NCI-H187 treated with DMSO at 0.1 percent for 48 hours (cell line): ENCODE results near the gene GPR176.
"Not testable (repeated sequence)": the region's sequence is repeated elsewhere in the genome, so short reads cannot be mapped to it uniquely, and the experiment has no call there.

ENCODE experiments used
- DNase-seq: peaks from one replicate; lab custom pipeline; 2025; lab: John Stamatoyannopoulos, UW

The GPR176 gene

GRCh38 chr15:39935241-39935640 is 15.2 kb upstream of the GPR176 start:
- no peak for DNase-seq

- no peak for DNase-seq
Observed at GRCh38 chr15:39934397-39935071, 14.5 kb upstream of the GPR176 start.

- no peak for DNase-seq
Observed at GRCh38 chr15:39931615-39932014, 11.5 kb upstream of the GPR176 start.

GRCh38 chr15:39926526-39926925 is 6.5 kb upstream of the GPR176 start:
- no peak for DNase-seq

- no peak for DNase-seq
Observed at GRCh38 chr15:39925112-39925842, 5.2 kb upstream of the GPR176 start.

- DNase-seq: no peak
Observed at GRCh38 chr15:39924437-39924836, 4.4 kb upstream of the GPR176 start.

GRCh38 chr15:39922462-39923092 is 2.5 kb upstream of the GPR176 start:
- no peak for DNase-seq

GRCh38 chr15:39921274-39921638 is 1.2 kb upstream of the GPR176 start:
- DNase-seq: no peak

- no peak for DNase-seq
Observed at GRCh38 chr15:39920510-39921273, 626 bp upstream of the GPR176 start.

- no peak for DNase-seq
Observed at GRCh38 chr15:39919411-39919747, 687 bp downstream of the GPR176 start.

- DNase-seq: no peak
Observed at GRCh38 chr15:39918688-39919385, 1.2 kb downstream of the GPR176 start.

- no peak for DNase-seq
Observed at GRCh38 chr15:39914977-39915376, 5.1 kb downstream of the GPR176 start.

- DNase-seq: no peak
Observed at GRCh38 chr15:39909007-39909406, 11.1 kb downstream of the GPR176 start.

GRCh38 chr15:39908186-39908585 is 11.9 kb downstream of the GPR176 start:
- no peak for DNase-seq

- DNase-seq: no peak
Observed at GRCh38 chr15:39907216-39907615, 12.8 kb downstream of the GPR176 start.

- no peak for DNase-seq
Observed at GRCh38 chr15:39904115-39904514, 16.0 kb downstream of the GPR176 start.

- DNase-seq: no peak
Observed at GRCh38 chr15:39898317-39898716, 21.7 kb downstream of the GPR176 start.

GRCh38 chr15:39896846-39897245 is 23.2 kb downstream of the GPR176 start:
- no peak for DNase-seq

- no peak for DNase-seq
Observed at GRCh38 chr15:39896101-39896500, 24.0 kb downstream of the GPR176 start.

- DNase-seq: not testable (repeated sequence)
Observed at GRCh38 chr15:39893051-39893450, 27.0 kb downstream of the GPR176 start.

GRCh38 chr15:39892418-39892817 is 27.6 kb downstream of the GPR176 start:
- DNase-seq: no peak

- peak; percentile 63 for DNase-seq
Observed at GRCh38 chr15:39890621-39891020, 29.4 kb downstream of the GPR176 start.
